Esophagus (tissue), 2 donors: ENCODE results near the gene AKT1S1. TPM values are rescaled to one million over a fixed set of nuclear protein-coding genes. Genes with fewer than 3 reads are reported as not detected.
A peak's percentile ranks its signal among the peaks of the same experiment; 100 is the strongest.
"Not testable (repeated sequence)": the region's sequence is repeated elsewhere in the genome, so short reads cannot be mapped to it uniquely, and the experiment has no call there.

ENCODE experiments used
- H3K27ac ChIP-seq, 2 donors: one replicate each; pipeline ENCODE4 v1.5.1; 2013; ENCODE audit warnings: low read depth in 2 of 2, mild to moderate bottlenecking in 2 of 2, inconsistent platforms in 1 of 2, low read length in 1 of 2, moderate library complexity in 1 of 2
- H3K27me3 ChIP-seq, 2 donors: one replicate each; pipeline ENCODE4 v1.6.1; 2013; ENCODE audit warnings: low read length in 2 of 2, control low read depth in 1 of 2, mild to moderate bottlenecking in 1 of 2; ENCODE audit not compliant: insufficient read depth in 2 of 2, control insufficient read depth in 1 of 2
- H3K36me3 ChIP-seq, 2 donors: one replicate each; pipeline ENCODE4 v1.6.1; 2013; ENCODE audit warnings: low read length in 1 of 2; ENCODE audit not compliant: control insufficient read depth in 2 of 2, insufficient read depth in 2 of 2
- H3K4me1 ChIP-seq, 2 donors: one replicate each; pipeline ENCODE4 v1.6.1; 2013; ENCODE audit warnings: low read length in 1 of 2; ENCODE audit not compliant: control insufficient read depth in 2 of 2, insufficient read depth in 2 of 2
- H3K4me3 ChIP-seq, 2 donors: one replicate each; pipeline ENCODE4 v1.5.1; 2013; ENCODE audit warnings: low read length in 2 of 2, mild to moderate bottlenecking in 2 of 2, low read depth in 1 of 2, moderate library complexity in 1 of 2
- H3K9me3 ChIP-seq, 2 donors: one replicate each; pipeline ENCODE4 v1.6.1; 2013; ENCODE audit warnings: mild to moderate bottlenecking in 2 of 2, low read depth in 1 of 2, low read length in 1 of 2, moderate library complexity in 1 of 2; ENCODE audit not compliant: control insufficient read depth in 2 of 2, insufficient read depth in 1 of 2
- WGBS, 2 donors: extraction: QIAGEN DNeasy Blood & Tissue Kit; methylation state at CpG; one replicate each; pipeline ENCODE4 v1.1.7; 2013; 5-methylcytosine and 5-hydroxymethylcytosine counted together
- polyA plus RNA-seq, 2 donors: library from polyadenylated mRNA; stranded (reverse); fragments of 200-250 nt; gene quantifications; one replicate each; pipeline ENCODE4 v1.2.3, GENCODE V29; 2013
- donor health status: healthy with polysubstance abuse.
- donor health status: Bipolar disorder and iron deficiency.

AKT1S1 gene
- 10 to 100 TPM; 33.8 to 46.9 TPM for polyA plus RNA-seq

DNA sequence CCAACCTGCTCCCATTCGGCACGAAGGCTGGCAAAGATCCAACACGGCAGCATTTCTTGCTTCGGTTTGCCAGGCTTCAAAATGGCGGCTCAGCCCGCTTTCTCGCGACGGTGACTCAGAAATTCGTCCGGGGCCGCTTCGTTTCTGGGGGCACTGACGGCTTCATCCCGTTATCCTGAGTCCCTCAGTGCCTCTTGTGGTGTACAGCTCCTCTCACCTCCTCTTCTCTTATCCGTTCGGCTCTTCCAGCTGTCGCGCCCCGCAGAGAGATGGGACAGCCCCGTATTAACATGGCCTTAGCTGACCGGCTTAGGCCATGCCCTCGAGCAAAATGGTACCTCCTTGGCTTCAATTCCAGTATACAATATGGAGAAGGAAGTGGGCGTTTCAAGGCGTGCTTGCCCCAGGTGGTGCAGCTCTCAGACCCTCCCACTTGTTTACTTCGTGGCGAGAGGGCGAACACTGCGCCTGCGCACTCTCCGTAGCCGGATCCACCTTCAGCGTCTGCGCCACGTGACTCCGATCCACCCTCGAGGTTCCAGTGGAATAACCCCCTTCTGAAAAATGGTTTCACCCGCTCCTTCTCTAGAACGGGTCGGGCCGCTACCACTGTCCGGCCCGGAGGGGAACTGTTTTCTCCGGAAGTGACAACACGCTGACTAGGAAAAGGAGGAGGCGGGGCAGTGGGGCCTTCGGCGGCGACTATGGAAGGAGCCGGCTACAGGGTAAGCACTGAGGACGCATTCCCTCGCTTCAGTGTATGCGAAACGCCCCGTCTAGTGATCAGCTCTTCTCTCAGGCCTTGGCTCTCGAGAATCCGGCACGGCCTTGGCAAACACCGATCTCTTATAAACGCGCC lies at the start of gene AKT1S1, which contains the start of gene TBC1D17:
Gene AKT1S1 (minus strand): TSS at position 336 of the 859 bp plus-strand sequence. CDS start 4,060 bp downstream, outside the sequence.
Gene TBC1D17 (plus strand): TSS at position 683 of the 859 bp plus-strand sequence. CDS start 22 bp downstream, at position 705.
- 0% methylated on average over 60 to 61 of the region's 61 CpGs for WGBS, 2 donors
- H3K36me3 ChIP-seq, result peaks cover 11 to 31% of the 10 kb centered on the region in 2 donors
- peak within 1 kb of the TSS; percentile 94 to 96 for H3K4me3 ChIP-seq
- peak within 1 kb of the TSS; percentile 97 to 100 for H3K27ac ChIP-seq
- H3K9me3 ChIP-seq, result no peaks in the 10 kb centered on the region
- H3K4me1 ChIP-seq, result peaks cover 2 to 11% of the 10 kb centered on the region in 2 donors
- H3K27me3 ChIP-seq, result no peaks in the 10 kb centered on the region

DNA sequence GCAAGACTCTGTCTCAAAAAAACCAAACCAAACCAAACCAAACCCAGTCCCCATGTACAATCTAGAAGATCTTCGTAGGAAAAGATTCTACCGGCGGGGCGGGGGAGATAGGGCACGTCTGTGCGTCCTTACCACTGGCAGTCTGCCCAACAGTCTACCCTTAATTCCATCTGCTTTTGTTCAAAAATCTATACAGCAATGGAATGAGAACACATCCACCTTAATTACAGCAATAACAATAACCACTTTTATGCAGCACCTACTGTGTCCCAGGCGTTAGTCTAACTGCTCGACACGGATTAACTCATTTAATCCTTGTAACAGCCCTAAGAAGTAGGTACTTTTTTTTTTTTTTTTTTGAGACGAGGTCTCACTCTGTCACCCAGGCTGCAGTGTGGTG lies 49.4 kb upstream of the AKT1S1 start:
- Histone ChIP-seq H3K9me3 (no peaks in the 10 kb centered on the region), H3K36me3 (peaks cover 7 to 26% of the 10 kb centered on the region in 2 donors)
- WGBS, 2 donors, result 89 to 92% methylated on average over 10 of the region's 10 CpGs

DNA sequence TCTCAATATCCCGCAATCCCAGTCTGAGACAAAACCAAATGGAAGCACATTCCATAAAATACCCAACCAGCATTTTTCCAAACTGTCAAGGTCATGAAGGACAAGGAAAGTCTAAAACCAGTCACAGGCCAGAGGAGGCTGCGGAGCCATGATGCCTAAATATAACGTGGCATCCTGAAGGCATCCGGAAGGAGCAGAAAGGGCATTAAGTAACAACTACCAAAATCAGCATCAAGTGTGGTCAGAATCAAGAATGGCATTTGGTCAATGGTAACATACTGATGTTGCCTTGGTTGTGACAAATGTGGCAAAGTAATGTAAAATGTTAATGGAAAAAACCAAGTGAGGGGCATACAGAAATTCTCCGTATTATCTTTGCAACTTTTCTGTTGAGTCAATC lies 48.3 kb upstream of the AKT1S1 start:
- H3K27ac ChIP-seq, result no peak overlapping the region
- WGBS, 2 donors, result 94 to 96% methylated on average over 5 of the region's 5 CpGs
- peaks cover 0 to 6% of the 10 kb centered on the region in 2 donors for H3K4me1 ChIP-seq
- no peaks in the 10 kb centered on the region for H3K9me3 ChIP-seq
- no peak overlapping the region for H3K4me3 ChIP-seq
- peaks cover 7 to 34% of the 10 kb centered on the region in 2 donors for H3K36me3 ChIP-seq
- H3K27me3 ChIP-seq, result no peaks in the 10 kb centered on the region

More for the DNA sequence above, 49.4 kb upstream of the AKT1S1 start:
- Histone ChIP-seq H3K4me1 (peaks cover 0 to 6% of the 10 kb centered on the region in 2 donors), H3K27ac (no peak overlapping the region), H3K27me3 (no peaks in the 10 kb centered on the region), H3K4me3 (no peak overlapping the region)

DNA sequence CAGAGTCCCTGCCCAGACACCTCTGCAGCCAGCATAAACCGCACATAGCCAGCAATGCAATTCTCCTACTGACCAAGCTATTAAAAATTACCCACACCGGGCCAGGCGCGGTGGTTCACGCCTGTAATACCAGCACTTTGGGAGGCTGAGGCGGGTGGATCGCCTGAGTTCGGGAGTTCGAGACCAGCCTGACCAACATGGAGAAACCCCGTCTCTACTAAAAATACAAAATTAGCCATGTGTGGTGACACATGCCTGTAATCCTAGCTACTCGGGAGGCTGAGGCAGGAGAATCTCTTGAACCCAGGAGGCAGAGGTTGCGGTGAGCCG lies 47.7 kb upstream of the AKT1S1 start:
- peaks cover 7 to 35% of the 10 kb centered on the region in 2 donors for H3K36me3 ChIP-seq
- not testable (repeated sequence) for H3K9me3 ChIP-seq, H3K4me1 ChIP-seq, H3K27me3 ChIP-seq, H3K27ac ChIP-seq, H3K4me3 ChIP-seq
- 91 to 93% methylated on average over 13 of the region's 13 CpGs for WGBS, 2 donors

DNA sequence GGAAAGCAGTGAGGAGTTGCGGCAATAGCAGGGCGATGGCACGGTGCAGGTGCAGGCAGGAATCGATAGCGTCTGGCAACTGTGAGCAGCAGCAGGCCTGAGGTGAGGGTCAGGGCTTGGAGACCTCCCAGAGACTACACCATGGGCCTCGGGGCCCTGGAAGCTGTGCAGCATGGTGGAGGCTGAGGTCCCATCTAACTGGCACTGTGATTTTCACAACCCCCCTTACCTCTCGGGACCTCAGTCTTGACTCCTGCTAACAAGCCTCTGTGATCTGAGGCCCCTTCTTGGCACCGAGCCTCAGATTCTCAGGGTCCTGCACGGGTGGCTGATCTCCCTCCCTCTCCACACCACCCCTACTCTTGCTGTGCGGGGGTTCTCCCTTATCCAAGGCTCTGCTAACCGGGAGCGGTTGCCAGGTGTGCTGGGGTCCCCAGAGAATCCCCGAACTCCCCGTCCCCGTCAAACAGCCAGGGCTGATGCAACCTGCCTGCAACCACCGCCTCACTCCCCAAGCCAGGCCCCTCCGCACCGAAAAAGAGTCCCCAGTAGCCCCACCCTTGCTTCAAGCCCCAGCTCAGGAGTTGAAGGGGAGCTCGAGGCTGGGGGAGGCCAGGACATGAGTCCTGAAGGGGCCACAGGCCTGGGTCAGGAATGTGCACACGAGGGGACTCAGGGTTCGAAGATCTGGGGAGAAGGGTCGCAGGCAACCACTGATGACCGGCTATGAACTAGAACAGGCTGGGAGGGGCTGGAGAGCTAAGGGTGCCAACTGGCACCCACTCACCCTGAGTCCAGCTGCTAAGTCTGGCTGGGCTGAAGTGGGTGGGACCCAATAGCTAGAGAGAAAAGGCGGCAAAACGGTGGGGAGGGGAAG lies 47.1 kb upstream of the AKT1S1 start:
- Histone ChIP-seq H3K9me3 (no peaks in the 10 kb centered on the region), H3K27me3 (no peaks in the 10 kb centered on the region), H3K27ac (no peak overlapping the region), H3K36me3 (peaks cover 7 to 35% of the 10 kb centered on the region in 2 donors), H3K4me3 (no peak overlapping the region), H3K4me1 (peaks cover 0 to 6% of the 10 kb centered on the region in 2 donors)
- WGBS, 2 donors, result 79 to 81% methylated on average over 25 of the region's 25 CpGs

DNA sequence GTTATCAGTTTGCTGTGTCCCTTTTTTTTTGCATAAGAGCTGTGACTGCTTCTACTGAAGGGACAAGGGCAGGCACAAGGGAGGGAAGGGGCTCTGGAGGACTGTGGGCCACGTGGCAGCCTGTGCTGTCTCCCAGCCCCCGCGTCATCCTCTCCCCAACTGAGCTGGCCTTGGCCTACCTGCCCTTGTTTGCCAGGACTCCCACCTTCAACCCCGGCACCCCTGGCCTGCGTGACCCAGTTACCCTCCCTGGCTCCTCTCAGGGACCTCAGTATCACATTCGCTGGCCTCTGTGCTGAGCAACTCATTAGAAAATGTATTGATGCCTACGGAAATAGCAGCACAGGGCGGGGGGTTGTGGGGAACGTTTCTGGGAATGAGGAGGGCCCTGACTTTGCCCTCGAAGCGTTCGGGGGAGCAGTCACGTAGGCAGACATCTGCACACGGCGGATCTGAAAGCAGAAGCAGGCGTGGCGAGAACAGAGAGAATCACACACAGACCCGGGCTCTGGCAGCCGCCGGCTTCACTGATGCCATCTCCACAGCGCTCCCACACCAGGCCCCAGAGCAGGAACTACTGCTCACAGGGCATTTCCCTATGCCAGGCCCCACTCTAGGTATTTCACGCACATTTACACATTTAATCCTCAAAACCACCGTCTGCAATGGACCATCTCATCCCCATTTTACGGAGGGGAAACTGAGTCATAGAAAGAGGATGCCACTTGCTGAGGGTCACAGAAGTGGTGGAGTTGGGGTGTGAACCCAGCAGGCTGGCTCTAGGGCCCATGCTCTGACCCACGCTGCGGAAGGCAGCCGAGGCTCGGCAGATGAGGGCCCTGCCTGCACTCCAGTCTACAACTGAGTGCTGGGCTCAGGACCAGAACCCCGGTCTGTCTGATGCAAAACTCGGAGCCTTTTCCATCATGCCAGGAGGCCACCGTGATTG lies 46.2 kb upstream of the AKT1S1 start:
- Histone ChIP-seq H3K4me1 (peaks cover 0 to 8% of the 10 kb centered on the region in 2 donors), H3K27ac (no peak overlapping the region), H3K27me3 (no peaks in the 10 kb centered on the region), H3K4me3 (no peak overlapping the region), H3K36me3 (peaks cover 7 to 35% of the 10 kb centered on the region in 2 donors), H3K9me3 (no peaks in the 10 kb centered on the region)
- 87 to 88% methylated on average over 31 of the region's 31 CpGs for WGBS, 2 donors

DNA sequence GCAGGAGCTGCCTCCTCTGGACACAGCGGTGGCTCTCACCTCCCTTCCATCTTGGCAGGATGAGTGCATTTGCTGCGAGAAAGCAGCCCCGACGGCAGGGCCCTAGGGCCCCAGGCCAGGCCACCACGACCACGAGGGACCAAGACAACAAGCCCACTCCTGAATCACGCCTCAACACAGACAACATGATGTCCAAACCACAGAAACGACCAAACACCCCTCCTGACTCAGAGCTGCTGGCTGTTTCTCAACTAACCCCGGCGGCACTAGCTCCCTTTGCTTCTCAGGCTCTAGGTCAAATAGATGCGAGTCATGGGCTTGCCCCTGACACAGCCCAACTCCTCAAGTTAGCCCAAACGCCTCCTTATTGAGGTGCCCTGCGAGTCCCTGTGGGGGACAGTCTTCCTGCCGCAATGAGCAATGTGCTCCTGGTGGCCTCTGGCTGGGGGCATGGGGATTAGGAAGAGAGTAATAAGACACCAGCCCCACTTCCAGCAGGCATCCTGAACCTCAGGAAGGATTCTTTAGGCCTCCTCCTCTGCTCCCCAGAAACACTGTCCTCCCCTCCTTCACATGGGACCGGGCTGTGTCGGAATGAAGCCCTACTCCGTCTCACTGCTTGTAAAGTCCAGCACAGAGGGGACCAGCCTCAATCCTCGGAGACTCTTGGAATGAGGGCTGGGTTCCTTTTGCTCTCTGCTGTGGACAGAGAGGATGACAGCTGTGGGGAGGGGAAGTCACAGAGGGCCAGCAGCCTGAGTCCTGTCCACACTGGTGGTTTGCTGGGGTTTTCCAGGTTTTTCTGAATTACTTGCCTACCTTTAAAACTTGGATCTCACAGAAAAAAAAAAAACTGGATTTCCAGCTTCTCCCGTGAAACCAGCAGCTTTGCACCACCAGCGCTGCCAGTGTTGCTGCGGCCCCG lies 45.0 kb upstream of the AKT1S1 start:
- Histone ChIP-seq H3K9me3 (no peaks in the 10 kb centered on the region), H3K4me1 (peaks cover 0 to 2% of the 10 kb centered on the region in 2 donors), H3K27ac (no peak overlapping the region), H3K4me3 (no peak overlapping the region), H3K36me3 (peaks cover 7 to 39% of the 10 kb centered on the region in 2 donors), H3K27me3 (no peaks in the 10 kb centered on the region)
- WGBS, 2 donors, result 78 to 80% methylated on average over 22 of the region's 22 CpGs

DNA sequence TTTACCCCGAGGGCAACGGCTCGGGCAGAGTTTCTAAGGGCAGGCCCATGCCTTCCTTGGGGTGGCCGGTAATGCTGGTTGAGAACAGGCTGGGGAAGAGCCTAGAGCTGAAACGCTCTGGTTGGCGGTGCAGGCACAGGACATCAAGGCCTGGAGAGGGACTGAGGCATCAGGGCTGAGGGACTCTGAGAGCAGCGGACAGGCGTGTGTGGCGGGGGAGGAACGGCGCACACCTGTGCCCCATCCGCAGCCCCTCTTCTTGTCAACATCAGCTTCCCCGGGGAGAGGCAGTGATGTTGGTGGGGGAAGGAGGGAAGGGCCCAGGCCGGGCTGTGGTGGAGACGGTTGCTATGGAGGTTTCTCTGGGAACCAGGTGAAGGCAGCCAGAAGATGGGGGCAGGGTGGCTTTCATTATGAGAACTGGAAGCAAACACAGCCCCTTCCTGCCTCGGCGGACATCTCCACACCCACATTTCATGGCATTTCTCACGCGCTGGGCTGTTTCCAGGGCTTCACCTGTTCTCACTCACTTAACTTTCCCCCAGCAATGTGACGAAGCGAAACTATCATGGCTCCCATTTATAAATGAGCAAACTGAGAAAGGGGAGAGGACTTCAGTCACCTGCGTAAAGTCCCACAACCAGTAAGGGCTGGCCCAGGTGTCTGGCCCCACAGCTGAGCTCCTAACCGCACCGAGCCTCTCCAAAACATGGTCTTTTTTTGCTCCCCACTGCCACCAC lies 43.6 kb upstream of the AKT1S1 start:
- WGBS, 2 donors, result 91% methylated on average over 24 of the region's 24 CpGs
- H3K27me3 ChIP-seq, result no peaks in the 10 kb centered on the region
- no peaks in the 10 kb centered on the region for H3K9me3 ChIP-seq
- no peak overlapping the region for H3K4me3 ChIP-seq
- H3K36me3 ChIP-seq, result peaks cover 7 to 42% of the 10 kb centered on the region in 2 donors
- H3K27ac ChIP-seq, result no peak overlapping the region
- H3K4me1 ChIP-seq, result peaks cover 0 to 2% of the 10 kb centered on the region in 2 donors
